Astrocyte (in vitro differentiated cells and primary cell): ENCODE results near the gene C12orf76. TPM values are rescaled to one million over a fixed set of nuclear protein-coding genes. Genes with fewer than 3 reads are reported as not detected.
A peak's percentile ranks its signal among the peaks of the same experiment; 100 is the strongest.

ENCODE experiments used
- DNase-seq: peaks from one replicate; pipeline ENCODE4 v3.0.0-alpha.2; 2010; ENCODE audit warnings: low read depth
- FAIRE-seq: peaks from 2 replicates; lab custom pipeline; 2011; peaks lifted over from hg19 to GRCh38; lab: Jason Lieb, UNC
- H2AFZ ChIP-seq: 2 replicates; pipeline ENCODE4 v1.6.0; 2012; ENCODE audit warnings: low read depth, low read length, inconsistent platforms
- H3K27ac ChIP-seq: 2 replicates; pipeline ENCODE4 v1.5.1; 2011; ENCODE audit warnings: low read depth, low read length, inconsistent platforms
- H3K27me3 ChIP-seq: 2 replicates; pipeline ENCODE4 v1.6.0; 2011; ENCODE audit warnings: low read length, inconsistent platforms; ENCODE audit not compliant: insufficient read depth
- H3K36me3 ChIP-seq: 2 replicates; pipeline ENCODE4 v1.5.1; 2011; ENCODE audit warnings: low read length, inconsistent platforms; ENCODE audit not compliant: insufficient read depth
- H3K4me1 ChIP-seq: 2 replicates; pipeline ENCODE4 v1.5.1; 2011; ENCODE audit warnings: low read length, inconsistent platforms; ENCODE audit not compliant: insufficient read depth
- H3K4me2 ChIP-seq: 2 replicates; pipeline ENCODE4 v1.6.0; 2012; ENCODE audit warnings: low read length, inconsistent platforms
- H3K4me3 ChIP-seq: 2 replicates; pipeline ENCODE4 v1.5.1; 2011; ENCODE audit warnings: low read depth, mild to moderate bottlenecking, low read length, inconsistent platforms; ENCODE audit not compliant: insufficient read depth
- H3K79me2 ChIP-seq: 2 replicates; pipeline ENCODE4 v1.6.0; 2012; ENCODE audit warnings: mild to moderate bottlenecking, low read length, inconsistent platforms; ENCODE audit not compliant: insufficient read depth
- H3K9ac ChIP-seq: 2 replicates; pipeline ENCODE4 v1.6.0; 2012; ENCODE audit warnings: mild to moderate bottlenecking, low read length, inconsistent platforms
- H3K9me3 ChIP-seq: 2 replicates; pipeline ENCODE4 v1.5.1; 2012; ENCODE audit warnings: low read depth, mild to moderate bottlenecking, low read length, inconsistent platforms; ENCODE audit not compliant: insufficient read depth
- H4K20me1 ChIP-seq: 2 replicates; pipeline ENCODE4 v1.6.0; 2012; ENCODE audit warnings: low read length, inconsistent platforms; ENCODE audit not compliant: insufficient read depth
- H3K27ac Mint-ChIP-seq: one replicate; pipeline ENCODE4 v1.8.0; 2021; ENCODE audit warnings: mild to moderate bottlenecking, mixed read lengths; ENCODE audit not compliant: unreplicated experiment
- H3K27me3 Mint-ChIP-seq: one replicate; pipeline ENCODE4 v1.8.0; 2021; ENCODE audit warnings: low read depth, mixed read lengths; ENCODE audit not compliant: unreplicated experiment
- H3K36me3 Mint-ChIP-seq: one replicate; pipeline ENCODE4 v1.8.0; 2021; ENCODE audit warnings: low read depth, mixed read lengths; ENCODE audit not compliant: unreplicated experiment
- H3K4me1 Mint-ChIP-seq: one replicate; pipeline ENCODE4 v1.8.0; 2021; ENCODE audit warnings: low read depth, mixed read lengths; ENCODE audit not compliant: unreplicated experiment
- H3K4me3 Mint-ChIP-seq: one replicate; pipeline ENCODE4 v1.8.0; 2021; ENCODE audit warnings: mild to moderate bottlenecking, moderate library complexity, mixed read lengths; ENCODE audit not compliant: unreplicated experiment
- H3K9me3 Mint-ChIP-seq: one replicate; pipeline ENCODE4 v1.8.0; 2021; ENCODE audit warnings: mild to moderate bottlenecking, mixed read lengths; ENCODE audit not compliant: unreplicated experiment
- EZH2 ChIP-seq: IDR thresholded peaks from 2 replicates; pipeline ENCODE4 v1.6.1; 2012; ENCODE audit warnings: mild to moderate bottlenecking, low read length, inconsistent platforms; ENCODE audit not compliant: insufficient read depth
- total RNA-seq: library from RNA; stranded (reverse); gene quantifications from 2 replicates; pipeline ENCODE4 v1.2.1, GENCODE V29; 2021
- TF ChIP-seq, protein P1 (sequence below): IDR thresholded peaks from 2 replicates; pipeline ENCODE4 v1.5.1; 2011; ENCODE audit warnings: low read depth, mild to moderate bottlenecking, inconsistent platforms, low read length, moderate library complexity; ENCODE audit not compliant: insufficient read depth

The C12orf76 gene
- total RNA-seq, 1 donor from 2014 or later = 13.0 TPM

DNA sequence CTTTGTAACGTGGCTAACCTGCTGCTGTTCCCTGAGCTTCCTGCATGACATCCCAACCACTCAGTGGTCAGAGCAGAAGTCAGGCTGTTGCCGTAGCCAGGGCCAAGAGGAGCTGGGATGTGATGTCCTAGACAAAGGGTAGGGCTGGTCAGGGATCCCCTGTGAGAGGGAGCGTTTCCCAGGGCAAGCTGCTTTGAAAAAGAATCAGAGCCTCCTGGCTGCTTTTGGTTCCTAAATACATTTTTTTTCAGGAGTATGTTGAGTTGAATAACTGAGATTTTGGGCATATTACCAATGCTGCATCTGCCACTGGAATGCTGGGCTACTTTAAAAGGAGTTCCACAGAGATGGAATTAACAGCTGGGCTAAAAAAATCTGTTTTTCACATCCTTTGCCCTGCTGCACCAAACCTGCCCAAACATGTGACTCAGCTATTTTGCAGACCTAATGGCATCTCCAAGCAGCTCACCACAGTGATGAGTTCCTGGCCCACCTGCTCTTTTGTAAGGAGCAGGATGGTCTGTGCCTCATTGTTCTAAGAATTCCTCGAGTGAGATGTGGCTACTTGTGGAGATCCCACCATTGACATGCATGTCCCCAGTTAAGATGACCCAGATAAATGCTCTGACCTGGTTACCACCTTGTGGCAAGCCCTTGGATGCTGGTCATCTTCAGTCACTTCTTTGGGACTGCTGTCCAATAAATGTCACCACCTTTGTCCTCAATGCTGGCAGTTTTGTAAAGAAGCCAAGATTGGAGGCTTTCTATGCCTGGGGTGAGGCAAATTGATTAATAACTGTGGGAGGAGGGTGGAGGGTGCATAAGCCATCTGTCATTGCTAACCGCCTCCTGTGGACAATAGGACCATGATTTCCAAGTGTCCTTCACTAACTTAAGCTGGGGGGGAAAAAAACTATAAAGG lies 25.0 kb downstream of the C12orf76 start:
- Mint-ChIP-seq H3K36me3 (peaks cover 12% of the 10 kb centered on the region), H3K4me1 (peaks cover 30% of the 10 kb centered on the region), H3K9me3 (no peaks in the 10 kb centered on the region), H3K4me3 (no peak overlapping the region), H3K27ac (peak overlapping the region; percentile 24), H3K27me3 (no peaks in the 10 kb centered on the region)
- DNase-seq = peak; percentile 89
- H3K79me2 ChIP-seq = peaks cover 23% of the 10 kb centered on the region
- H3K4me2 ChIP-seq = peak overlapping the region; percentile 46
- peaks cover 45% of the 10 kb centered on the region for H3K36me3 ChIP-seq
- peak overlapping the region; percentile 67 for H3K27ac ChIP-seq
- peak overlapping the region; percentile 11 for H3K4me3 ChIP-seq
- H3K27me3 ChIP-seq = no peaks in the 10 kb centered on the region
- H3K9ac ChIP-seq = peak overlapping the region; percentile 32
- peak; percentile 41 for FAIRE-seq
- peaks cover 14% of the 10 kb centered on the region for H4K20me1 ChIP-seq
- no peak for TF ChIP-seq EZH2
- TF ChIP-seq, protein P1, sequence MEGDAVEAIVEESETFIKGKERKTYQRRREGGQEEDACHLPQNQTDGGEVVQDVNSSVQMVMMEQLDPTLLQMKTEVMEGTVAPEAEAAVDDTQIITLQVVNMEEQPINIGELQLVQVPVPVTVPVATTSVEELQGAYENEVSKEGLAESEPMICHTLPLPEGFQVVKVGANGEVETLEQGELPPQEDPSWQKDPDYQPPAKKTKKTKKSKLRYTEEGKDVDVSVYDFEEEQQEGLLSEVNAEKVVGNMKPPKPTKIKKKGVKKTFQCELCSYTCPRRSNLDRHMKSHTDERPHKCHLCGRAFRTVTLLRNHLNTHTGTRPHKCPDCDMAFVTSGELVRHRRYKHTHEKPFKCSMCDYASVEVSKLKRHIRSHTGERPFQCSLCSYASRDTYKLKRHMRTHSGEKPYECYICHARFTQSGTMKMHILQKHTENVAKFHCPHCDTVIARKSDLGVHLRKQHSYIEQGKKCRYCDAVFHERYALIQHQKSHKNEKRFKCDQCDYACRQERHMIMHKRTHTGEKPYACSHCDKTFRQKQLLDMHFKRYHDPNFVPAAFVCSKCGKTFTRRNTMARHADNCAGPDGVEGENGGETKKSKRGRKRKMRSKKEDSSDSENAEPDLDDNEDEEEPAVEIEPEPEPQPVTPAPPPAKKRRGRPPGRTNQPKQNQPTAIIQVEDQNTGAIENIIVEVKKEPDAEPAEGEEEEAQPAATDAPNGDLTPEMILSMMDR = no peak
- peaks cover 26% of the 10 kb centered on the region for H3K4me1 ChIP-seq
- H3K9me3 ChIP-seq = no peaks in the 10 kb centered on the region
- H2AFZ ChIP-seq = no peak overlapping the region

DNA sequence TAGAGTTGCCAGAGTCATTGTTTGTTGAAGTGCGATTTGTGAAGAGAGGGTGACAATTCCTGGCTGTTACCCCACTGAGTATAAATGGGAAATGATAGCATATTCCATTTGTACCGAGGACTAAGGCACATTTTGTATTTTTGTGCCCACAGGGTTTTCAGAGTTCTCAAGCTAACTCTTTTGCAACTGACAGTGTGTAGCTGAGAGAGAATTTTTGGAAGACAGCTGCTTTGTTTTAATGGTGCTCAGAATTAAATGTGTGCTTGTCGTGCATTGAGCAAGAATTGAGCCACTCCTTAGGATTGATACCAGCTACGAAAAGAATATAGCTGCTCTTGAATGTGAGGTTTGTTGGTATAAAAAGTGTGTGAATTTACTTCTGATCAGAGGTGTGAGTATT lies 27.4 kb downstream of the C12orf76 start:
- Histone ChIP-seq H3K4me2 (no peak overlapping the region), H3K4me1 (peaks cover 26% of the 10 kb centered on the region), H2AFZ (no peak overlapping the region), H3K9me3 (no peaks in the 10 kb centered on the region), H3K27ac (no peak overlapping the region), H3K9ac (no peak overlapping the region), H3K36me3 (peaks cover 42% of the 10 kb centered on the region), H4K20me1 (peaks cover 14% of the 10 kb centered on the region), H3K79me2 (peaks cover 25% of the 10 kb centered on the region), H3K4me3 (no peak overlapping the region), H3K27me3 (no peaks in the 10 kb centered on the region)
- H3K27ac Mint-ChIP-seq = no peak overlapping the region
- no peaks in the 10 kb centered on the region for H3K9me3 Mint-ChIP-seq
- no peak for FAIRE-seq
- no peak for TF ChIP-seq EZH2
- TF ChIP-seq, protein P1 = no peak
- no peak for DNase-seq
- H3K4me1 Mint-ChIP-seq = peaks cover 24% of the 10 kb centered on the region
- no peaks in the 10 kb centered on the region for H3K27me3 Mint-ChIP-seq
- no peak overlapping the region for H3K4me3 Mint-ChIP-seq
- H3K36me3 Mint-ChIP-seq = peaks cover 8% of the 10 kb centered on the region

- Histone ChIP-seq H3K9me3 (no peaks in the 10 kb centered on the region), H3K4me2 (no peak overlapping the region), H3K79me2 (peaks cover 49% of the 10 kb centered on the region), H3K27ac (no peak overlapping the region), H3K4me3 (no peak overlapping the region), H3K27me3 (no peaks in the 10 kb centered on the region), H2AFZ (no peak overlapping the region), H4K20me1 (peaks cover 12% of the 10 kb centered on the region), H3K9ac (no peak overlapping the region), H3K4me1 (no peaks in the 10 kb centered on the region), H3K36me3 (peaks cover 43% of the 10 kb centered on the region)
- H3K27ac Mint-ChIP-seq = no peak overlapping the region
- peaks cover 13% of the 10 kb centered on the region for H3K36me3 Mint-ChIP-seq
- H3K27me3 Mint-ChIP-seq = no peaks in the 10 kb centered on the region
- TF ChIP-seq, protein P1 = no peak
- no peak for TF ChIP-seq EZH2
- DNase-seq = no peak
- no peak overlapping the region for H3K4me3 Mint-ChIP-seq
- no peak for FAIRE-seq
- no peaks in the 10 kb centered on the region for H3K4me1 Mint-ChIP-seq
- no peaks in the 10 kb centered on the region for H3K9me3 Mint-ChIP-seq
Measured at GRCh38 chr12:110015132-110015531, 33.2 kb downstream of the C12orf76 start.
